H1 (cell line): ENCODE data around the gene CPLX1.

Source experiments
- RAD21 ChIP-seq, 2 experiments: IDR thresholded peaks in 1 of 2; conservative IDR thresholded peaks in 1 of 2; 2 replicates each; pipeline ENCODE4 v1.6.1; 2011; ENCODE audit warnings: low read depth in 2 of 2, low read length in 2 of 2, improper control_type of control experiment in 1 of 2, inconsistent platforms in 1 of 2, mild to moderate bottlenecking in 1 of 2, moderate library complexity in 1 of 2
- TCF12 ChIP-seq: IDR thresholded peaks from 2 replicates; pipeline ENCODE4 v1.6.1; 2011; ENCODE audit warnings: low read depth, mild to moderate bottlenecking, low read length

GRCh38 chr4:801436-802124, 24.3 kb downstream of the CPLX1 start:
- TF ChIP-seq TCF12 (no peak), RAD21 (IDR thresholded peaks at IDR 0.05 in 1 of 2, conservative IDR thresholded peaks at IDR 0.05 in 1 of 2; ENCODE audit: low read depth in 2 of 2, low read length in 2 of 2) (no peak)
